T-helper 2 cell treated with Interferon-gamma antibody and Interleukin-4, amounts not matched to agents 5 μg/mL and 100 μg/mL, for 36 hours (primary cell): ENCODE data around the gene MAT1A.
"Not testable (repeated sequence)": the region's sequence is repeated elsewhere in the genome, so short reads cannot be mapped to it uniquely, and the experiment has no call there.

Experiments used
- DNase-seq: peaks from one replicate; pipeline ENCODE4 v3.0.0; 2021; ENCODE audit warnings: low spot score
- H3K27ac Mint-ChIP-seq: one replicate; pipeline ENCODE4 v1.8.0; 2021; ENCODE audit warnings: mild to moderate bottlenecking, mixed read lengths
- H3K27me3 Mint-ChIP-seq: one replicate; pipeline ENCODE4 v1.8.0; 2021; ENCODE audit warnings: low read depth, mixed read lengths
- H3K36me3 Mint-ChIP-seq: one replicate; pipeline ENCODE4 v1.8.0; 2021; ENCODE audit warnings: low read depth, mixed read lengths
- H3K4me1 Mint-ChIP-seq: one replicate; pipeline ENCODE4 v1.8.0; 2021; ENCODE audit warnings: low read depth, mixed read lengths
- H3K4me3 Mint-ChIP-seq: one replicate; pipeline ENCODE4 v1.8.0; 2022; ENCODE audit warnings: mild to moderate bottlenecking, moderate library complexity, mixed read lengths
- H3K9me3 Mint-ChIP-seq: one replicate; pipeline ENCODE4 v1.8.0; 2021; ENCODE audit warnings: mixed read lengths

MAT1A gene

GRCh38 chr10:80305989-80306388 lies 16.5 kb upstream of the MAT1A start:
- not testable (repeated sequence) for H3K9me3 Mint-ChIP-seq, DNase-seq, H3K4me1 Mint-ChIP-seq, H3K27me3 Mint-ChIP-seq, H3K4me3 Mint-ChIP-seq, H3K27ac Mint-ChIP-seq, H3K36me3 Mint-ChIP-seq

DNA sequence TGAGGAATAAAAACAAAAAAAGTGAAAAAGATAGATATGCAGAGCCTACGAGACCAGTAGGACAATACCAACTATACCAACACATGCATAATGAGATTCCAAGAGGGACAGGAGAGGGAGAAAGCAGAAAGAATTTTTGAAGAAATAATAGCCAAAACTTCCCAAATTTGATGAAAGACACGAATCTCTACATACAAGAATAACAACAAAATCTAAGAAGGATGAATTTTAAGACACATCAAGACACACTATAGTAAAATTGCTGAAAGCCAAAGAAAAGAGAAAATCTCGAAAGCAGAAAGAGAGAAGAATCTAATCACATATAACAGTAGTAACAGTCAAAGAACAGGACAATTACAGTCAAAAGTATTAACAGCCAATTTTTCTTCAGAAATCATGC lies 7.5 kb upstream of the MAT1A start:
- Mint-ChIP-seq H3K36me3 (no peaks in the 10 kb centered on the region), H3K4me3 (no peak overlapping the region), H3K27ac (no peak overlapping the region), H3K4me1 (no peaks in the 10 kb centered on the region), H3K27me3 (peaks cover 5% of the 10 kb centered on the region), H3K9me3 (peaks cover 9% of the 10 kb centered on the region)
- DNase-seq, result no peak

DNA sequence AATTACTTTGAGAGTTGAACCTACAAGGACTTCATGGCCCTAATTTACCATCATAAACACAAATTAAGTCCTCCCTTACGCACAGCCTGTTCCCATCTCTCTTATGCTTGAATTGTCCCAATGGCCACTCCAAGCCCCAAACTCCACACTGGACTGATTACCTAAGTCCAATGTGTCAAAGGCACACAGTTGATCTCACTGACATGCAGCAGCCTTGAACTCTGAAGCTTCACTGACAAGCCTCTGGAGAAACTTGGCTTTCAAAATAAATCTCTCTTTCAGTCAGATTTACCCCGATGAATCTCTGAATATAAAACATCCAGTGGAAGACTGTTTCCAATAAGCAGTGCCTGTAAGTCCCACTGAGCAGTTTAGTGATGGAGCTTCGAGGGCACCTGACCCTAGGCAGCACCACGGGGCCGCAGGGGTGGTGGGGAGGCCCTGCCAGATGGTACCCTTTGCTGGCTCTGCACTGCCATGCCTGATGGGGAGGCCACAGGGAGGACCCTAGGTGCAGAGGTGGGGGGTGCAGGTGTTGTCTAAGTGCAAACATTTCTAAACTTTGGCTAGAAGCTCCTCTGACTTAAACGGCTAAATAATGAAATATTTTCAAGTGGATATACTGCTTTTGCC lies 3.3 kb upstream of the MAT1A start:
- peaks cover 5% of the 10 kb centered on the region for H3K9me3 Mint-ChIP-seq
- H3K27ac Mint-ChIP-seq, result no peak overlapping the region
- peaks cover 8% of the 10 kb centered on the region for H3K27me3 Mint-ChIP-seq
- H3K36me3 Mint-ChIP-seq, result no peaks in the 10 kb centered on the region
- H3K4me3 Mint-ChIP-seq, result no peak overlapping the region
- no peaks in the 10 kb centered on the region for H3K4me1 Mint-ChIP-seq
- no peak for DNase-seq

DNA sequence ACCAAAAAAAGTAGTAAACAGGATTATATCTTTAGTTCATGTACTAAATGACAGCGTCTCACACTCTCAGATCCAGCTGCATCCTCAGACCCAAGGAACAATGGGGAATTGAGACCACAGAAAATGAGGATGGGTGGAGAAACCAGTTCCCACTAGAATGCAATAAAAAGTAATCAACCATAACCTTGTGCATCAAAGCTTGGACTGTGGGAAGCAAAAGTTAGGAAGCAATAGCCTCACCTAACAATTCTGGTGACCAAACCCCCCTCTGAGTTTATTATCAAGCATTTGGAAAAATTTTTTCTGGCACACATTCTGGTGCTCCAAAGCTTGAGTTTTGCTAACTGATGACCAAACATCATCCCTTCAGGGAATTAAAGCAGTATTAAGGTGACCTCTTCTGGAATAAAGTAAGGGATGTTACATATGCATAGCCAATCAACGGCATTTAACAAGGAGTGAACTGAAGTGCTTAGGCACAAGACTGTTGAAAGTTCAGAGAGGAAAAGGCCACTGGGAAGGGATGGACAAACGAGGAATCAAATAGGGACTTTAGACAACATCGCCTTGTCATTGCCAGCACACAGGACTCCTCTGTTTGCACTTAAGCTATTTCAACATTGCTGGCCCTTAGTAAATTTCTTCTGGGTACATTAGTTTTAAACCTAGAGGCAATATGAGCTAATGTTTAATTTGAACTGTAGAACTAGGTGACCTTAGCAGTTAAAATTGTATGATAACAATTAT lies 1.2 kb upstream of the MAT1A start:
- Mint-ChIP-seq H3K4me3 (no peak overlapping the region), H3K4me1 (no peaks in the 10 kb centered on the region), H3K27ac (no peak overlapping the region), H3K36me3 (no peaks in the 10 kb centered on the region), H3K9me3 (no peaks in the 10 kb centered on the region), H3K27me3 (peaks cover 11% of the 10 kb centered on the region)
- DNase-seq, result no peak

- H3K4me1 Mint-ChIP-seq, result no peaks in the 10 kb centered on the region
- no peak for DNase-seq
- H3K36me3 Mint-ChIP-seq, result no peaks in the 10 kb centered on the region
- H3K27ac Mint-ChIP-seq, result no peak overlapping the region
- peaks cover 15% of the 10 kb centered on the region for H3K27me3 Mint-ChIP-seq
- no peaks in the 10 kb centered on the region for H3K9me3 Mint-ChIP-seq
- H3K4me3 Mint-ChIP-seq, result no peak overlapping the region
These were observed 609 bp downstream of the MAT1A start for GRCh38 chr10:80288849-80289248.

DNA sequence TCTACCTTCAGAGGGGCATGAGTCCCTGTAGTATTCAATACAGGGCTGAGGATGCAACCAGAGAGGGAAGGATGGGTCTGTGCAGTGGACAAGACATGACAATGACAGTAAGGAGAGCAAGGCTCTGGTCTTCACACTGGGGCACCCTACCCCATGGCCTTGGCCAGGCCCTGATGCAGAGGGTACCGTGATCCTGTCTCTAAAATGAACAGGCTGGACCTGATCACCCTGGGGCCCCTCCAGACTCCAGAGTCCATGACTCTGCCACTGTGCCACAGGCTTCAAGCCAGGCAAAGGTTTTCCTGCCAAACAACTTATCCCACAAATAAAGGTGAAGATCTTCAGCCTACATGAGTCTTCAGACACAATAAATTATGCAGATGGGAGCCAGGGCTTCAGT lies 4.9 kb downstream of the MAT1A start:
- Mint-ChIP-seq H3K4me3 (no peak overlapping the region), H3K4me1 (no peaks in the 10 kb centered on the region), H3K9me3 (no peaks in the 10 kb centered on the region), H3K27ac (no peak overlapping the region), H3K27me3 (peaks cover 10% of the 10 kb centered on the region), H3K36me3 (no peaks in the 10 kb centered on the region)
- DNase-seq, result no peak

- Mint-ChIP-seq H3K27me3 (peaks cover 8% of the 10 kb centered on the region), H3K36me3 (no peaks in the 10 kb centered on the region), H3K4me3 (no peak overlapping the region), H3K27ac (no peak overlapping the region), H3K9me3 (no peaks in the 10 kb centered on the region), H3K4me1 (no peaks in the 10 kb centered on the region)
- no peak for DNase-seq
These were observed 5.8 kb downstream of the MAT1A start for GRCh38 chr10:80283536-80284199.

GRCh38 chr10:80283119-80283518 lies 6.3 kb downstream of the MAT1A start:
- H3K4me3 Mint-ChIP-seq, result no peak overlapping the region
- peaks cover 8% of the 10 kb centered on the region for H3K27me3 Mint-ChIP-seq
- no peak for DNase-seq
- H3K4me1 Mint-ChIP-seq, result no peaks in the 10 kb centered on the region
- no peak overlapping the region for H3K27ac Mint-ChIP-seq
- no peaks in the 10 kb centered on the region for H3K9me3 Mint-ChIP-seq
- H3K36me3 Mint-ChIP-seq, result no peaks in the 10 kb centered on the region

DNA sequence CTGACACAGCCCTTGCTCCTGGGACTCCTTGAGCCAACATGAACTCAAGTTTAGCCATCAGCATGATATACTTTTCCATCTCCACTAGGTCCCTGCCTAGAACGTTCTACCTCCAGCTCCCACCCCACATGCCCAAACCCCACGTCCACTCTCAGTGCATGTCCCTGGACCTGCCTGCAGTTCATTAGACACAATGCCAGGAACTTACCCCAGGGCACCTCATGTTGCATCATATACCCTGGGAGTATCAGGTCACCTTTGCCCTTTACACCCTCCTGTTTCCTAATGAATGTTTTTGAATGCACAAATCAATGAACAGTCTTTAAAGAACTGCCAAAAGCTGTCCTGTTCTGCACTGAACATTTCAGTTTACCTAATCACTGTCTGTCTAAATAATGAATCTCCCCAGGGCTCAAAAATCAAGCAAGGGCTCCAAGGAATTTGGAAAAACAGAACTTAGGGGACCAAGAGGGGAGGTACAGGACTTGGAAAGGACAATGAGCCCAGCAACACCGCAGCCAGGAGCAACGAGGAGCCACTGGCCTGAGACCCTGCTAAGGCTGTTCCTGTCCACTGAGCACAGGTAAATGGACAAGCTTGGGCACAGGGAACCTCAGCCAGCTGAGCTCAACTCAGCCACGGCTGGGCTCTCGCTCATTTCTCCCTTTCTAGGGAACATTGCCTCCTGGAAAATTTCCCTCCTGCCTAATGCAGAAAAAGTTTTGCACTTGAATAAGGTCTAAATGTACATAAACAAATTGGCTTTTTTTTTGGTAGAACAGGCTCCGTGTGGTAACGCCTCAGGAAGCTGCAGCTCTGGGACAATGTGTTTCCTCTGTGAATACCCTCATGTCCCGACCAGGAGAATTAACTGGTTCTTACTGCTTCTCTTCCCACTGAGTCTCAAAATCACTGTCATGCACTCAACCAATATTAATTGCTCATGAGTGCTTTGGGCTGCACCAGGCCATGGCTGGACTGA lies 7.4 kb downstream of the MAT1A start:
- peaks cover 8% of the 10 kb centered on the region for H3K27me3 Mint-ChIP-seq
- H3K9me3 Mint-ChIP-seq, result no peaks in the 10 kb centered on the region
- no peak overlapping the region for H3K4me3 Mint-ChIP-seq
- H3K4me1 Mint-ChIP-seq, result no peaks in the 10 kb centered on the region
- H3K36me3 Mint-ChIP-seq, result no peaks in the 10 kb centered on the region
- no peak overlapping the region for H3K27ac Mint-ChIP-seq
- DNase-seq, result no peak

GRCh38 chr10:80281292-80281691 lies 8.2 kb downstream of the MAT1A start:
- Mint-ChIP-seq H3K4me3 (no peak overlapping the region), H3K27ac (no peak overlapping the region), H3K36me3 (no peaks in the 10 kb centered on the region), H3K27me3 (peaks cover 7% of the 10 kb centered on the region), H3K9me3 (no peaks in the 10 kb centered on the region), H3K4me1 (no peaks in the 10 kb centered on the region)
- DNase-seq, result no peak

DNA sequence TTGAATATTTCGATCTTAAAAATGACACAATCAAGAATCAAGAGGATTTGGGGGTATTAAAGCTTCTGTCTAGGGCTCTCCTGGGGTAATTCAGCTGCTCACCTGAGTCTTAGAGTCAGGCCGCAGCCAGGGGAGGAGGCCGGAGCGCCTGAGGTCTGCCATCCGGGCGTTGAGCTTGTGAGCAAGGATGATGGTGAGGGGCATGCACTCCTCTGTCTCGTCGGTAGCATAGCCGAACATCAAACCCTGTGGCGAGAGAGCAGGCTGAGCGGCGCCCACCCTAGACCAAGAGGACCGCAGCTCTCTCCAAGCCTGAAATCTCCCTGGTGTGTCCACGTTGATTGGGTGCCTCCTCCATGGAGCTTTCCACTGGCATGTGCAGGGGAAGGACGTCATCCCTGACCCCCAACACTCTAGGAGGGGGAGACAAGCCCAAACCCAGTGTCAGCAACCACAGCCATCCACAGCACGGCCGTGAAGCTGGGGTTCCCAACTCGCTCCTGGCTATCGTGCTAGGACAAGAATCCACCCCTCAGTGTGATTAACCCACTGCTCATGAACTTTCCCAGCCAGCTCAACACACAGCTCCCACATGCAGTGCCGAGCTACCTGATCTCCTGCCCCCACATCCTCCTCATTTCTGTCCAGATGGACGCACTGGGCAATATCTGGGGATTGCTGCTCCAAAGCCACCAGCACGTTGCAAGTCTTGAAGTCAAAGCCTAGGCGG lies 9.2 kb downstream of the MAT1A start:
- no peak for DNase-seq
- Mint-ChIP-seq H3K4me3 (no peak overlapping the region), H3K9me3 (no peaks in the 10 kb centered on the region), H3K27ac (no peak overlapping the region), H3K36me3 (no peaks in the 10 kb centered on the region), H3K4me1 (no peaks in the 10 kb centered on the region), H3K27me3 (peaks cover 1% of the 10 kb centered on the region)

GRCh38 chr10:80279146-80279545 lies 10.3 kb downstream of the MAT1A start:
- Mint-ChIP-seq H3K27ac (no peak overlapping the region), H3K4me3 (no peak overlapping the region), H3K4me1 (no peaks in the 10 kb centered on the region), H3K27me3 (no peaks in the 10 kb centered on the region), H3K9me3 (no peaks in the 10 kb centered on the region), H3K36me3 (no peaks in the 10 kb centered on the region)
- DNase-seq, result no peak

DNA sequence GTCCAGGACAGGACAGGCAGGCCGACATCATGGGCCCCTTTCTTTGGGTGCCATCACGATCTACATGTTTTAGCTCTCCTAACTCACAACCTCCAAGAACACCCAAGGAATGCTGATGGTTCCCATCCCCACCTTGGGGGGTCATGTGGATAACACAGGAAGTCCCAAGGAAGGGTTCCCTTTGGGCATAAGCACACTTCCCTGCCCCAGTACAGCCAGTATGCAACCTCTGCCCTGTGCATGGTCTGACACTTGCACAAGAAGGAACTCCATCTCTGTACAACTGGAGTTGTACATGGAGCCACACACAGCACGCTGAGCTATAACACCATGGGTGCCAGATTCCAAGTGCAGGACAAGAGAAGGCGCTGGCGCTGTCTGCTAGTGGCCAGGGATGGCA lies 11.0 kb downstream of the MAT1A start:
- Mint-ChIP-seq H3K36me3 (no peaks in the 10 kb centered on the region), H3K4me1 (no peaks in the 10 kb centered on the region), H3K27ac (no peak overlapping the region), H3K27me3 (no peaks in the 10 kb centered on the region), H3K9me3 (no peaks in the 10 kb centered on the region), H3K4me3 (no peak overlapping the region)
- DNase-seq, result no peak
